CD1c-positive myeloid dendritic cell (primary cell): Measurements from ENCODE around the gene IGHMBP2.
A peak's percentile ranks its signal among the peaks of the same experiment; 100 is the strongest.
"Not testable (repeated sequence)": the region's sequence is repeated elsewhere in the genome, so short reads cannot be mapped to it uniquely, and the experiment has no call there.

Experiments used
- DNase-seq: peaks from one replicate; pipeline ENCODE4 v3.0.0-alpha.2; 2016; ENCODE audit errors: extremely low spot score

Gene IGHMBP2

DNA sequence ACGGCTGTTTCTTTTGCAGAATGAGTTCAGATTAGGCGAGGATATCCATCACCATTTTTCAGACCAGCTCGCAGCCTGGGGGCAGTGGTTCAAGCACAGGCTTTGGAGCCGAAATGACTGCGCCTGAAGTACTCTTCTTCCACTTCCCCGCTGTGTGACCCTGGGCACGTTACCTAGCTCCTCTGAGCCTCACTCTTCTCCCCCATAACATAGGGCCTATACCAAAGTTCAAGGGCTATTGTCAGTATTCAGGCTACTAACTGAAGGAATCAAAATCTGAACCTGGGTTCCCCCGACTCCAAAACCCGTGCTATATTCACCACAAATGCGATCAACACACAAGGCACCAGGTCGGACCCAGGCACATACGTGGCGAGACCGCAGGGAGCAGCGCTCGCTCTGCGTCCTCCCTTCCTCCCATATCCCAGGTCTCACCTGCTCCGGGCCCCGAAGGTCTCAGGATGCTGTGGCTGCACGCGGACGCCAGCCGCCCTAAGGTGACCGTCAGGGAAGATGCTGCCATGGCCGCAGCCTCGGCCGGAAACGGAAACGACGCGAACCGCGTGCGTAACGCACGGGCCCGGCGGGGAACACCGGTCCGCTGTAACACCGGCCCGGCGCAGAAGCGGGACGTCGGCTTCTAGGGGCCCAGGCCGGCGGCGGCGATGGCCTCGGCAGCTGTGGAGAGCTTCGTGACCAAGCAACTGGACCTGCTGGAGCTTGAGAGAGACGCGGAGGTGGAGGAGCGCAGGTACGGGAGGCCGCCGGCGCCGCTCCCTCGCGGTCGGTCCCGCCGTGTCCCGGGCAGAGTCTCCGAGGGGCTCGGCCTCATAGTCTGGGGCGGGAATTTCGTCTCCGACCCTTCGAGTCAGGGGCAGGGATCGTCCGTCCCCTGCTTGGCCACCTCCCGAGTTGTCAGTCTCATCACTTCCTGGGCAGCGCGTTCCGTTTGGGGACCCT, at the start of gene IGHMBP2, which contains the start of gene MRPL21:
Gene IGHMBP2 (plus strand): TSS at position 604 of the 960 bp plus-strand sequence. CDS start 62 bp downstream, at position 666.
Gene MRPL21 (minus strand): TSS at position 545 of the 960 bp plus-strand sequence. CDS start 22 bp downstream, at position 523.
- DNase-seq, result peak; percentile 94

DNA sequence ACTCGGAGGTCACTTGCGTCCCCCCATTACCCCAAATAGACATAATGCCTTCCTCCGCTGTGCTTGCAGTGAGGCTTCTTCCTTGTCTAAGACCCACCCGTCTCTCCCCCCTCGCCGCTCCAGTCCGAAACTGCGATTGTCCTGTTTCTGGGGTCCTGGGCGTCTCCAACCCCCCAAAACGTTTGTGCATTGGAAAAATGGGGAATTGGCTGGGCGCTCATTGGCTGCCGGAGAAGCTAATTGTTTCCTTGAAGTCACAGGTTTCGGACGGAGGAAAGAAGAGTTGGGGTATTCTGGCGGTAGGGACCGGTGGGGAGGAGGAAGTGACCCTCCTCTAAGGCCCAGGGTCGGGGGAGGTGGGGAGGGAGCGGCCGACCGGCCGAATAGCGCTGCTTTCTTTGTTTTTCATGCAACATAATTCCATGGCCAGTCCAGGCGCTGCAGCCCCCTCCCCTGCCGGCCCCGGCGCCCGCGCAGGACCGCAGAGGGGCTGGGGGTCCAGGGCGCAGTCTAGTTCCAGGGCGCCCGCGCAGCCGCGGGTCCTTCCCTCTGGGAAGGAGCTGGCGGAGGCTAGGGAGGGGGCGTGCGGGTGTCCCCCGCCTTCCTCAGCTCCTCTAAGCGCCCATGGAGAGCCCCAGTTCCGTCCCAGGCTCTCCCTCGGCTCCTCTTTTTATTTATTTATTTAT, 49.3 kb upstream of the IGHMBP2 start:
- DNase-seq, result no peak

DNA sequence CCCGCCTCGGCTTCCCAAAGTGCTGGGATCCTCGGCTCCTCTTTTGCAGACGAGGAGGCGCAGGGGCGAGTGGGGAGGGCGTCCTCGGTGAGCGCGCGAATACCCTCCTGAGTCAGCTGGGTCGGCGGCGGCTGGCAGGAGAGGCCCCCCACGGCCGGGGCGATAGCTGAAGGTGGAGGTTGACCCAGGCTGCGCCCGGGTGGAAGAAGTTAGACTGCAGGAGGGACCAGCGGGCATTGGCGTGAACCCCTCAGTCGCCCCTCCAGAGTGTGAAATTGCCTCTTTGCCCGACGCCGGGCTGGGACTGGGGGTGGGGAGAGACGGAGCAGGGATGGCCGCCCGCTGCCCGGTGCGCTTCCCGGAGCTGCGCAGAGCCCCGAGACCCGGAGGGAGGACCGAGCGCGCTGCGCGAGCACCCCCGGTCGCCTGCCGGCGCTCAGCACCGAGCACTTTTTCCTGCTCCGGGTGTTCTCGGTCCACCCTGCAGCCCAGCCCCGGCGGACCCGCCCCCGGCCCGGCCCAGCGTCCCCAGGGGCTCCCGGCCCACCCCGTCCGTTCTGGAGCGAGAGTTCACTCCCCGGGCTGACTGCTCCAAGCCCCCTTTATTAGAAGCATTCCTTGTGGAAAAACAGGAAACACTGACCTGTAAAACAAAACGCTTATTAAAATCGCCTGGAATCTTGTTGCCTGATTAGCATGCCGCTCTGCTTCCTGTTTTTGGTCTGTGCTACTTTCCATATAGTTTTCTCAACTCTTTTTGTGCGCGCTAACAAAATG, 48.3 kb upstream of the IGHMBP2 start:
- peak; percentile 64 for DNase-seq

DNA sequence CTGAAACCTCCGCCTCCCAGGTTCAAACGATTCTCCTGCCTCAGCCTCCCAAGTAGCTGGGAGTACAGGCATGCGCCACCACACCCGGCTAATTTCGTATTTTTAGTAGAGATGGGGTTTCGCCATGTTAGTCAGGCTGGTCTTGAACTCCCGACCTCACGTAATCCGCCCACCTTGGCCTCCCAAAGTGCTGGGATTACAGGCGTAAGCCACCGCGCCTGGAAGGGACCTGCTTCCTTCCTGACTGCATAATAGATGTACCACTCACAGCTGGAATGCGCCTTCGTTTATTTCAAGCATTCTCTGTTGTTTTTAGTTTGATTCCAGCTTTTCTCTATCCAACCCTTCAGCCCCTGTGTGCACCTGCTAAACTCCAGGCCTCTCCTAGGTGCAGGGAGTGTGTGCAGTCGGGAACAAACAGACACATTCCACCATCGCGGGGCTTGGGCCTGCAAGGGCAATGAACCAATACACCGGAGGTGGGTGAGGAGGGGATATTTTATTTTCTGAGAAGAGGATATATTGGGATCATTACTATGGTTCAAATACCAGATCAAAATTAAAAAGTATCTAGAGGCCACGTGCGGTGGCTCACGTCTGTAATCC, 47.2 kb upstream of the IGHMBP2 start:
- DNase-seq, result not testable (repeated sequence)

DNA sequence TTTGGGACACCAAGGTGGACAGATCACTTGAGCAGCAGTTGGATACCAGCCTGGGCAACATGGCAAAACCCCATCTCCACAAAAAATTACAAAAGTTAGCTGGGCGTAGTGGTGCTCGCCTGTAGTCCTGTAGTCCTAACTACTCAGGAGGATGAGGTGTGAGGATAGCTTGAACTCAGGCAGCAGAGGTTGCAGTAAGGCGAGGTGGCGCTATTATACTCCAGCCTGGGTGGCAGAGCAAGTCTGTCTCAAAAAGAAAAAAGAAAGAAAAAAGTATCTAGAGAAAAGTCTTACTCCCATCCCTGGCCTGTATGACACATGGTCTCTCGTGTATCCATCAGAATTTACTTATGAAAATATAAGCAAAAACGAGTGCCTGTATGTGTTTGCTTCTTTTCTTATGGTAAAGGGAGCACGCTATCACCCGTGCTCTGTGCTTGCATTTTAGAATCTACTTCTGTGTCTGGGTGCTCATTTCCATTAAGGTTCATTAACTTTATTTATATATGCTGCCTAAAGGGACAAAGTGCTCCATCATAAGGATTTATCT, 46.6 kb upstream of the IGHMBP2 start:
- no peak for DNase-seq

DNA sequence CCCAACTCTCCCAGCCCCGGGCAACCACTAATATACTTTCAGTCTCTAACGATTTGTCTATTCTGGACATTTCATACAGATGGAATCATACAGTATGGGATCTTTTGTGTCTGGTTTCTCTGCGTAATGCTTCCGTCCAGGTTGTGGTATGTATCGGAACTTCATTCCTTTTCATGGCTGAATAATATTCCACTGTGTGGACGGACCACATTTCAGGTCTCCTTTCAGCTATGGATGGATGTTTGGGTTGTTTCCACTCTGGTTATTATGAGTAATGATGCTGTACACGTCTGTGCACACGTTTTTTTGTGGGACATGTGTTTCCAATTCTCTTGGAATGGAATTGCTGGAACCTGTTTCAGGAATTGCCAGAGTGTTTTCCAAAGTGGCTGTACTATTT, 44.6 kb upstream of the IGHMBP2 start:
- no peak for DNase-seq

DNA sequence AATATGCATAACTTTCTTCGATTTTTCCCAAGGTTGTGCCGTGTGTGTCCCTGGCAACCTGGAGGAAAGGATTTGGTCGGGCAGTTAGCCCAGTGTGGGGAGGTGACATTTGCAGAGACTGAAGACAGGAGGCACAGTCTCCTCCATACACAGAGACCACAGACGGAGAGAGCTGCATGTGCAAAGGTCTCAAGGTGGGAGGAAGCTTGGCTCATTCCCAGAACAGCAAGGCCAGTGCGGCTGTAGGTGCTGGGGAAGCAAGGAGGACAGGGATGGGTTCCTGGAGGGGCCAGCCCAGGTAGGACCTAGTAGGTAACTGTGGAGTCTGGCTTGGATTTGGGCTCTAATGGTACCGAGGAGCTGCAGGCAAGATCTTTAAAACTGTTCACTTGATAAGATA, 41.3 kb upstream of the IGHMBP2 start:
- DNase-seq, result no peak

DNA sequence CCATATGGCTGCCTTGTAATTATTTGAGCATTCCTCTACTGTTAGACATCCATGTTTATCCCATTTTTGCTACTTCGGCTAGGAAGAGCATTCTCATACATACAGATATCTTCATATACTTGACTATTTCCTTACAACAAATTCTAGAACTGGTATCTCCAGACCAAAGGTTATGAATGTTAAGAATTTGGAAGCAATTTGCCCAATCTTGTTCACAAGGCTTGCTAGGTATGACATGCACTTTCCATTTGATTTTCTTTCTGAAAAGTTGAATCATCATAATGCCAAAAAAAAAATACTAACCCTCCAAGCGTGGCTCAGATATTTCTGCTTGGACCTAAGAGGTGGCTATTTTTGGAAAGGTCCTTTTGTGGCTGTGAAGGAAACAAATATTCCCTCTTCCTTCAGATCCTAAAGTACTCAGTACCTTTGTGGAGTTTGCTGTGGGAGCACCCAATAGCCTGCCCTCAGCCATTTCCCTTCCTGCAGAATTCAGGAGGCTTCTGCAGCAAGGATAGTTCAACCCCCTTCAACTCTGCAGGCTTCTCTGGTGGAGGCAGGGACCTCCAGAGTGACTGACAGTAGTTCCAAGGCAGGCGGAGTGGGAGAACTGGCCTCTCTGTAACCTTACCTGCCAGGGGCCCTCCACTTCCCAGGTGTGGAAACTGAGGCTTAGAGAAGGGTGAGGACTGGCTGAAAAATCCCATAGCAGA, 40.0 kb upstream of the IGHMBP2 start:
- no peak for DNase-seq

DNA sequence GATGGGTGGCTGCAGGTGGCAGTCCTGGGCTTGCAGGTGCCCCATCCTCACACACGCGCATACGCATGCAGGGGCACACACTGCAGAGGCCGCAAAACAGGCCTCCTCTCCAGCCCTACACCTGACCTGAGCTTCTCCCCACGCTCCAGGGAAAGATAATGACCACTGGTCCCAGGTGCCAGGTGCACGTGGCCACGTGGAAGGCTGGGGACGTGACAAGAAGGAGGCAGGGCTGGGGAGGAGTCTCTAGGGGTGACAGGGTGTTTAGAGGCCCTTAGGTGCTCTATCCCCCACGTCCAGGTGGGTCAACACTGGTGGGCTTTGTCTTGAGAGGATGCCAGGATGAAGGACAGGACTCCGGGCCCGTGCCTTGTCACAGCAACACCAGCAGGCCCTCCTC, 38.5 kb upstream of the IGHMBP2 start:
- DNase-seq, result no peak

DNA sequence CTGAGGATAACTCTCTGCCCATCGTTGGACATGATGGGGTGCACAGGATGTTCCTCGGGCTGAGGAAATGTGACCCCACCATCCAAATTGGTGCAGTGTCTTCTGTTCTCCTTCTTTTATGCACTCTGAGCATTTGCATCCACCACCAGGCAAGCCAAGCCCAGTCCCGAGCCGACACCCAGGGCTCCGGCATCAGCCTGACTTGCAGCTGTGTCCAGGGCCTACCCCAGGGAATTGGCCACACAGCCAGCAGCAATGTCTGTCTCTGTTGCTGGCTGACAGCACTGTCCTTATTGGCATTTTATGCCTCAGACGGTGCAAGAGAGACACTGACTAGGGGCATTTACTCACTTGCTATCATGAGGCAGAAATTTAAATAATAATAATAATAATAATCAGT, 36.6 kb upstream of the IGHMBP2 start:
- DNase-seq, result no peak

DNA sequence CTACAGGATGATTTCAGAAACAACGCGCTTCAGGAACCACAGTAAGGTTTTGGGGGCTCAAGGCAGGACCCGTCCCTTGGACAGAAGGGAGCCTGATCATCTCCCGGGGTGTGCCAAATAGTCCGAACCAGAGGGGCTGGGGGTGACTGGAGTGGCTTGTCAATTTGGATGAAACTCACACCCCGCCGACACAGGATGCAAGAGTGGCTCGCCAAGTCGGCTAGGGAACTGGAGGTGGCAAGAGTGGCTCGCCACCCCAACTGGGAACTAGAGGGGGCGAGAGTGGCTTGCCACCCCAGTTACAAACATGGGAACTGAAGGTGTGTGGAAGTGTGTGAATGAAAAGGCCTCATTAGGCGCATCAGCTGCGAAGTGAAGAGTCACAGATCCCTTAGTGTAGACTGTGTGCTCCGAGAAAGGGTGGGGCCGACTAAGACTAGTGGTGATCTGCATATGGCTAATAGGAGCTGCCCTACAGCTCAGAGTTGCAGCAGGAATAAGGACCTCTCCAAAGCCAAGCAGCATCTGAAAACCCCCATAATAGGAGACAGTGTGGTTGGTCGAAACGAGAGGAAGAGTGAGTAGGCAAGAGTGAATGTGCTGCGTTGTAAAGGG, 35.4 kb upstream of the IGHMBP2 start:
- no peak for DNase-seq

DNA sequence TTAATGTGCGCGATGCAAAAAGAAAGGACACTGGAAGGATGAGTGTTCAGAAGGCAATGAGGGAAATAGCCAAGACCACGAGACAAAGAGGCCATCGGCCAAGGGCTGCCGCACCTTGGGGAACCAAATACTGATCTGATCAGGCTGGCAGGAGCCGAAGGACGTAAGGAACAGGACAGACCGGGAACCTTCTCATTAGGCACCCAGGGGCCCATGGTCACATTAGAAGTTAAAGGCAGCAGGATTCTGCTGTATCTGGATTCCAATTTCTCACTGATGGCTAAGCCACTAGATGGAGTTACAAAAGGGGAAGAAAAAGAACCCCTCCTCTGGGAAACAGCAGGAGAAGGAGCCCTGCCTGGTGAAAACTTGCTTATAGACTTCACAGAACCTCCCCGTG, 33.2 kb upstream of the IGHMBP2 start:
- DNase-seq, result peak; percentile 26

DNA sequence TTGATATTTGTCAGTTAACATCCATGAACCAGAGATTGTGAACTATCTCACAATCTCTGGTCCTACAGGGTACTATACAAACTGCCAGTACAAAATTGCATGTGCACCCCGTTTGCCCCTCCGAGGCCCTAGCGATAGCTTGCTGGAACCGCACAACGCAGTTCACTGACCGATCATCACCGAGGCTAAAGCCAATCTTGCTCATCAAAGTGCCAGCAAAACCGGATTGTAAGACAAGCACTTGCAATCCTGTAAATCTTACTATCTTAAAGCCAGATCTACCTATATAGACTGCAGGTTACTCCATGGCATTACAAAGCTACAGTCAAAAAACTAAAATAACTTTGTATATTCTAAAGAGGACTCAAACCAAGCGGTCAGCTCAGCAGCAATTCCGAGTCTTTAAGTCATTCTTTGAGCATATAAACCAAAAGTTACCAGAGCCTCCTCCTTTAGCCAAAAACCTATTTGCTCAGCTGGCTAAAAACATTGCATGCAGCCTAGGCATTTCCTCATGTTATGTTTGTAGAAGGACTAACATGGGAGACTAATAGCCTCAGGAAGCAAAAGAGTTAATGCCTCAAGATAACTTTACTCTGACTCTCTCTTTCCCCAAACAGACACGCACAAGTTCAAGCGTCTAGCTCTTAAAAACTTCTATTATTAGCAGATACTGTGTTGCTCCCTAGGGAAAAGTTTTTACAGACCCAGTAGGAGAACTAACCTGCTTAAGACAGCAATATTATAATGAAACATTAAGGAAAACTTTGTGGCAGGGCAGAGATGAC, 31.3 kb upstream of the IGHMBP2 start:
- no peak for DNase-seq

DNA sequence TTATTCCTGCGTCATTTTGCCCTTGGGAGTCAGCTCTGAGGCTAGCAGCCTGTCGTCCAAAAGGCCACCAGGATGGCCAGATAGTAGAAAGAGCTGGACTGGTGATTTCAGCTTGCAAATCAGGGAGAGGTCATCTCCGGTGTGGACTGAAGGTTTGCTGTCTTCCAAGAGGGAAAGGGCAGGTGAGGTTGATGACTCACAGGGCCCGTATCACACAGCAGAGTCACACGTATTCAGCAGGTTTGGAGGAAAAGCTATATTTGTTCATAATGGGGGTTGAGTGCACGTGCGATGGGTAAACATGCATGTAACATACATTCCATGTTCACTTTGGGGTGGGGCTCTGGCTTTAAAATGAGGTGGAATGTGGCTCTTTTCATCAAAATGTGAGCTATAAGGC, 25.7 kb upstream of the IGHMBP2 start:
- DNase-seq, result no peak

DNA sequence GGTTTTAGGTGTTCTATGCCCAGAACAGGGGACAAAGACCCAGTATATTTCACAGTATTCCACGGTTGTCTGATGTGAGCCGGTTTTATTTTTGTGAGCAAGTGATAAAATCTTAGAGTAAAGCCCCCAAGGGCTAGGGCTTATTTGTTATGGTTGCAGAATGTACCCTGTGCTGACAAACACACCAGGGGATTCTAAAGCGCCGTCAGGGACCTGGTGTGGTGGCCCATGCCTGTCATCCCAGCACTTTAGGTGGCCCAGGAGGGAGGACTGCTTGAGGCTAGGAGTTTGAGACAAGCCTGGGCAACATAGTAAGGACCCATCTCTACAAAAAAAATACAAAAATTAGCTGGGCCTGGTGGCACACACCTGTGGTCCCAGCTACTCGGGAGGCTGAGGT, 22.8 kb upstream of the IGHMBP2 start:
- no peak for DNase-seq

DNA sequence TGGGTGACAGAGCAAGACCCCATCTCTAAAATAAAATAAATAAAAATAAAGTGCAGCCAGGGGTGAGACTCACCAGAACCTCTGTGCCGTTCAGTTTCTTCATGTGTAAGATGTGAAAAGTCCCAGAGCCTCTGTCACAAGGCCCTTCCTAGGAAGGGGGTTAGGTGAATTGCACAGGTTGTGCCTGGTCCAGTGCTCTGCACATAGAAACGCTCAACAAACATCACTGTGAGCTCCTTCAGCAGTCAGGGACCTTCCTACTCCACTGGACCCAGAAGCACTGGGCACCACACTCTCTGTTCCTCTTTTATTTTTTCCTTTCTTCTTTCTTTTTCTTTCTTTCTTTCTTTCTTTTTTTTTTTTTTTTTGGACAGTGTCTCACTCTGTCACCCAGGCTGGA, 22.4 kb upstream of the IGHMBP2 start:
- no peak for DNase-seq

DNA sequence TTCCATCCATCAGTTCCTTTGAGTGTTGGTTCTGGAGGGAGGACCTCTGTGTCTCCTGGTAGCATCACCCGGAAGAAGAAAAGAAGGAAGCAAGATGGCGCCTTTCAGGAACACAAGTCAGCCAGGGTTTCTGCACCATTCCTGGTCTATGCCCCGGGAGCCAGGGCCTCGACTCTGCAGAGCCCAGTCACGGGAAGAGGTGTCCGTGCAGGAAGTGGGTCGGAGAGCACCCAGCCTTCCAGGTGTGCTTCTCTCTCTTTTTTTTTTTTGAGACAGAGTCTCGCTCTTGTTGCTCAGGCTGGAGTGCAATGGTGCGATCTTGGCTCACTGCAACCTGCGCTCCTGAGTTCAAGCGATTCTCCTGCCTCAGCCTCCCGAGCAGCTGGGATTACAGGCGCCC, 21.3 kb upstream of the IGHMBP2 start:
- no peak for DNase-seq

DNA sequence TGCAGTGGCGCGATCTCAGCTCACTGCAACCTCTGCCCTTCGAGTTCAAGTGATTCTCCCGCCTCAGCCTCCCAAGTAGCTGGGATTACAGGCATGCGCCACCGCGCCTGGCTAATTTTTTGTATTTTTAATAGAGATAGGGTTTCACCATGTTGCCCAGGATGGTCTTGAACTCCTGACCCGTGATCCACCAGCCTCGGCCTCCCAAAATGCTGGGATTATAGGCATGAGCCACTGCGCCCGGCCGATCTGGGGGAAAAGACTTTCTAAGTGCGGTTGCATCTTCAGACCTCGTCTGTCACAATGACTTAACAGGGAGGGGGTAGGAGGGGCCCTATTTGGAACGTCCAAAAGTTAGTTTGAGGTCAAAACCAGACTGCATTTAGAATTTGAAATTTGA, 18.9 kb upstream of the IGHMBP2 start:
- not testable (repeated sequence) for DNase-seq

DNA sequence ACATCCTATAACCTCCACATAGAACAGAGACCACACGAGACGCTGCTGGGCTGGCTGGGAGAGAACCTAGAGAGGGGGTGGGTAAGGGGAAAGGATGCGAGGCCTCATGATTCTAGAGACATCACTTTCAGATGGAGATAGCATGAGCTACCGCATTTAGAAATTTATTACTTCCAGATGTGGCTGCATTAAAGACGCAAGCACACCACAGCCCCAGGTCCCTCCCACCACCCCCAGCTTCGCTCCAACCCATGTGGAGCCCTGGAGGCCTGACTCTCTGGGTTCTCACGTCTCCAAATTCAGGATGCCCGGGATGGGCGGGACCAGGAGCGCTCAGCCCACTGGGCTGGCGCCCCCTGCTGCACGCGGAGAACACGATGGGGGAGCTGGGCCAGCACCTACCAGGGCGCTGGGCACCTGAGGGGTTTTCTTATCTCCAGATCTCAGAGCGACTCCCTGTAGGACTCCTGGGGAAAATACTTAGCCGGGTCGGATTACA, 13.7 kb upstream of the IGHMBP2 start:
- DNase-seq, result no peak
